Measurements from ENCODE around the gene MPZ.

- no peak for TF ChIP-seq POLR2A (IDR thresholded peaks at IDR 0.05)
- no peak for TF ChIP-seq CTCF (IDR thresholded peaks at IDR 0.05)
Measured at GRCh38 chr1:161350671-161351070, 40.9 kb upstream of the MPZ start.

All from upper lobe of left lung (tissue), 4 donors.